Endodermal cell (in vitro differentiated cells): Measurements from ENCODE around the gene IL1RL2. TPM values are rescaled to one million over a fixed set of nuclear protein-coding genes. Genes with fewer than 3 reads are reported as not detected.

Experiments
- DNase-seq: peaks from one replicate; pipeline ENCODE4 v3.0.0-alpha.2; 2017
- H3K27ac ChIP-seq: 2 replicates; pipeline ENCODE4 v1.5.1; 2013; ENCODE audit warnings: mild to moderate bottlenecking, low read depth, low read length, moderate library complexity
- H3K27me3 ChIP-seq: 2 replicates; pipeline ENCODE4 v1.6.1; 2013; ENCODE audit warnings: mild to moderate bottlenecking, low read length, moderate library complexity; ENCODE audit not compliant: insufficient read depth, control insufficient read depth, poor library complexity, severe bottlenecking
- H3K36me3 ChIP-seq: 2 replicates; pipeline ENCODE4 v1.7.0; 2013; ENCODE audit warnings: mild to moderate bottlenecking, low read length, moderate library complexity; ENCODE audit not compliant: control insufficient read depth, insufficient read depth
- H3K4me1 ChIP-seq: one replicate; pipeline ENCODE4 v1.7.0; 2013; ENCODE audit warnings: low read length; ENCODE audit not compliant: control insufficient read depth, insufficient read depth
- H3K4me3 ChIP-seq: 2 replicates; pipeline ENCODE4 v1.5.1; 2013; ENCODE audit warnings: mild to moderate bottlenecking, low read length, moderate library complexity
- H3K9ac ChIP-seq: 2 replicates; pipeline ENCODE4 v1.6.1; 2013; ENCODE audit warnings: mild to moderate bottlenecking, low read length, moderate library complexity; ENCODE audit not compliant: poor library complexity, severe bottlenecking; ENCODE audit errors: extremely low read depth
- H3K9me3 ChIP-seq: 2 replicates; pipeline ENCODE4 v1.6.1; 2013; ENCODE audit warnings: mild to moderate bottlenecking, low read length, moderate library complexity; ENCODE audit not compliant: control insufficient read depth
- H3K27ac Mint-ChIP-seq: 2 replicates; pipeline ENCODE4 v1.8.0; 2020; ENCODE audit warnings: mixed read lengths
- H3K27me3 Mint-ChIP-seq: 2 replicates; pipeline ENCODE4 v1.8.0; 2021; ENCODE audit warnings: mild to moderate bottlenecking, mixed read lengths; ENCODE audit not compliant: insufficient read depth
- H3K36me3 Mint-ChIP-seq: 2 replicates; pipeline ENCODE4 v1.8.0; 2020; ENCODE audit warnings: low read depth, mixed read lengths
- H3K4me1 Mint-ChIP-seq: 2 replicates; pipeline ENCODE4 v1.8.0; 2020; ENCODE audit warnings: mixed read lengths
- H3K4me3 Mint-ChIP-seq: 2 replicates; pipeline ENCODE4 v1.8.0; 2020; ENCODE audit warnings: mild to moderate bottlenecking, moderate library complexity, mixed read lengths
- H3K9me3 Mint-ChIP-seq: 2 replicates; pipeline ENCODE4 v1.8.0; 2020; ENCODE audit warnings: mild to moderate bottlenecking, mixed read lengths
- CTCF ChIP-seq: fragments of 200-600 bp; sonication (generic); conservative IDR thresholded peaks from 2 replicates; pipeline ENCODE4 v1.5.0; 2021; ENCODE audit warnings: antibody characterized with exemption, mild to moderate bottlenecking
- whole genome bisulfite sequencing, 2 experiments: methylation state at CpG; one replicate each; pipeline versions ENCODE4 v1.1.5 to v1.1.7; 2013; ENCODE audit warnings: missing lambda C conversion rate in 2 of 2, mixed read lengths in 1 of 2; ENCODE audit not compliant: insufficient coverage in 1 of 2, insufficient read length in 1 of 2; 5-methylcytosine and 5-hydroxymethylcytosine counted together
- total RNA-seq, 2 donors: library from RNA; stranded (reverse); fragmentation: NEBNext Ultra II Directional in 1 of 2; extraction: Animal tissue kit (Norgen Biotek cat#: 25700) in 1 of 2; gene quantifications; 2 replicates in 1 of 2; 3 replicates in 1 of 2; pipeline ENCODE4 v1.2.1, GENCODE V29; 2021

IL1RL2 gene
- total RNA-seq, 2 donors from 2014 or later, result 0.38 to 0.44 TPM

- Mint-ChIP-seq H3K4me1 (peaks cover 12% of the 10 kb centered on the region), H3K36me3 (no peaks in the 10 kb centered on the region), H3K27me3 (peaks cover 41% of the 10 kb centered on the region), H3K27ac (no peak overlapping the region), H3K4me3 (no peak overlapping the region), H3K9me3 (no peaks in the 10 kb centered on the region)
- Histone ChIP-seq H3K4me3 (no peak overlapping the region), H3K9ac (no peak overlapping the region), H3K9me3 (peaks cover 5% of the 10 kb centered on the region), H3K27me3 (peaks cover 25% of the 10 kb centered on the region), H3K4me1 (no peaks in the 10 kb centered on the region), H3K36me3 (no peaks in the 10 kb centered on the region), H3K27ac (no peak overlapping the region)
- no peak for DNase-seq
- WGBS, 2 experiments, result 96% methylated on average over 1 of the region's 1 CpG; no CpG with 5 or more reads in 1 of the 2 experiments
- TF ChIP-seq CTCF, result no peak
Measured at GRCh38 chr2:102253140-102253752, 66.4 kb downstream of the IL1RL2 start.

- no peak overlapping the region for H3K27ac Mint-ChIP-seq
- Histone ChIP-seq H3K4me1 (no peaks in the 10 kb centered on the region), H3K36me3 (no peaks in the 10 kb centered on the region), H3K4me3 (no peak overlapping the region), H3K9me3 (peaks cover 5% of the 10 kb centered on the region), H3K27me3 (peaks cover 25% of the 10 kb centered on the region), H3K27ac (no peak overlapping the region), H3K9ac (no peak overlapping the region)
- peaks cover 37% of the 10 kb centered on the region for H3K27me3 Mint-ChIP-seq
- no peaks in the 10 kb centered on the region for H3K36me3 Mint-ChIP-seq
- no peaks in the 10 kb centered on the region for H3K9me3 Mint-ChIP-seq
- no peak for DNase-seq
- no peak for TF ChIP-seq CTCF
- 69 to 100% methylated on average over 1 to 2 of the region's 2 CpGs for WGBS, 2 experiments
- peaks cover 12% of the 10 kb centered on the region for H3K4me1 Mint-ChIP-seq
- H3K4me3 Mint-ChIP-seq, result no peak overlapping the region
Measured at GRCh38 chr2:102253753-102254150, 66.9 kb downstream of the IL1RL2 start.

- Mint-ChIP-seq H3K36me3 (no peaks in the 10 kb centered on the region), H3K4me1 (peaks cover 7% of the 10 kb centered on the region), H3K27ac (no peak overlapping the region), H3K9me3 (no peaks in the 10 kb centered on the region), H3K27me3 (peaks cover 15% of the 10 kb centered on the region), H3K4me3 (no peak overlapping the region)
- TF ChIP-seq CTCF, result no peak
- H3K9me3 ChIP-seq, result peaks cover 5% of the 10 kb centered on the region
- no peaks in the 10 kb centered on the region for H3K36me3 ChIP-seq
- H3K4me1 ChIP-seq, result no peaks in the 10 kb centered on the region
- H3K4me3 ChIP-seq, result no peak overlapping the region
- no peak overlapping the region for H3K27ac ChIP-seq
- H3K9ac ChIP-seq, result no peak overlapping the region
- no peak for DNase-seq
- peaks cover 4% of the 10 kb centered on the region for H3K27me3 ChIP-seq
Measured at GRCh38 chr2:102256276-102256675, 69.5 kb downstream of the IL1RL2 start.
